GM18861 (cell line): ENCODE measurements around the gene GTF3C1.

ENCODE experiments used
- ATAC-seq: cut with Tn5 transposase; IDR thresholded peaks from one replicate; pipeline ENCODE4 v1.9.1; 2021; ENCODE audit not compliant: unreplicated experiment

GTF3C1 gene

DNA sequence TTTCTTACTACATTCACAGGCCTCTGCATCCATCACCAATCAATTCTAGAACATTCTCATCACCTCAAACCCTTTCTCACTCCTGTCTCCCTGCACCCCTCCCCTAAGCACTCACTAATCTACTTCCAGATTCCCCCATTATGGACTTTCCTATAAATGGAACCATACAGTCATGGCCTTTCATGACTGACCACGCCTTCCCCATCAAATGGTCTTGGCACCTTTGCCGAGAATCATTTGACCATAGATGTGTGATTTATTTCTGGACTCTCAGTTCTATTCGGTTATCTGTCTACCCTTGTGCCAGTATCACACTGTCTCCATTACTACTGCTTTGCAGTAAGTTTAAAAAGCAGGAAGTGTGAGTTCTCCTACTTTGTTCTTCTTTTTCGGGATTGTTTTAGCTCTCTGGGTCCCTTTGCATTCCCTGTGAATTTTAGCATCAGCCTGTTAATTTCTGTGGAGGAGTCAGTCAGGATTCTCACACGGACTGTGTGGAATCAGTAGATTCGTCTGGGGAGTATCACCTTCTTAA is 27.5 kb downstream of the GTF3C1 start:
- no peak for ATAC-seq

DNA sequence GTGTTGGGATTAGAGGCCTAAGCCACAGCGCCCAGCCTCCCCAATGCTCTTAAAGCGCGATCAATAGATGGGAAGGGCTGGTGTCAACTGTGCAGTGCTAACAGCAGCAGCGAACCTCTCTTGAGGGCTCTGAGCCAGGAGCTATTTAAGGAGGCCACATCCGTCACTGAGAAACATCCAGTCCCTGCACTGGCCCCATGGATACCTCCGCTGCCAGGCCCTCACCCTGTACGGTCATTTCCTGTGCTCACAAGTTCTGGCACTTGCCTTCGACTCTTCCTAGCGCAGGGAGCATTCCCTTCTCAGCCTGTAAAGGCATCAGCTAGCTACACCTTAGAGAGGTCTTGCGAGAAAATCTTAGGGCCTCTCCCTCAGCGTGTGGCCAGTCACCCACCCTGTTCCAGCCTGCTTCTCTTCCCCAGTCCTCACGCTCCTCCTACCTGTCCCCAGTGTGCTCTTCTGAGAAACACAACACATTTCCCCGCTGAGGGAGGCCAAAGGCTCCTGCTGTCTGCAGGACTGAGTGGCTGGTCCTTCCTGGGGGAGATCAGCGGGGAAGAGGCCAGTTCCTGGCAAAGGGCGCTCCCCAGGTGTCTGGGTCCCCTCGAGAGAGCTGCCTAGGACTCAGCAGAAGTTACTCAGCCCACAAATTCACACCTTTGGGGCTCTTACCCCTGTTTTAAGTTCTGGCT is 28.6 kb downstream of the GTF3C1 start:
- ATAC-seq, result no peak

DNA sequence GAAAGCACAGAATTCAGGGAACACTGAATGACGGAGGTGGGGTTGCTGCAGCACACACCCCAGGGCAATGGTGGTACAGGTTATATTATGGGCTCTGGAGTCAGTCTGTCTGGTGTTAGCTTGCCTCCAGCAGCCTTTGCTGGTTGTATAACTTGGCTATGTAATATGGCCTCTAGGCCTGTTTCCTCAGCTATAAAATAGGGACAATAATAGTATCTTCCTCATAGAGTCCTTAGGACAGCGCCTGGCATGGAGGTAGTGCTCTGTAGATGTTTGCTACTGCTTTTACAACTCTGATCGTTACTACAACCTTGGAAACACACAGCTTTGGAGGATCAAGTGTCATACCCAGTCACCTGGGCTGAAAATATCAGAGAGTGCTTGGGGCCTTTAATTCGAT is 31.5 kb downstream of the GTF3C1 start:
- ATAC-seq, result no peak

DNA sequence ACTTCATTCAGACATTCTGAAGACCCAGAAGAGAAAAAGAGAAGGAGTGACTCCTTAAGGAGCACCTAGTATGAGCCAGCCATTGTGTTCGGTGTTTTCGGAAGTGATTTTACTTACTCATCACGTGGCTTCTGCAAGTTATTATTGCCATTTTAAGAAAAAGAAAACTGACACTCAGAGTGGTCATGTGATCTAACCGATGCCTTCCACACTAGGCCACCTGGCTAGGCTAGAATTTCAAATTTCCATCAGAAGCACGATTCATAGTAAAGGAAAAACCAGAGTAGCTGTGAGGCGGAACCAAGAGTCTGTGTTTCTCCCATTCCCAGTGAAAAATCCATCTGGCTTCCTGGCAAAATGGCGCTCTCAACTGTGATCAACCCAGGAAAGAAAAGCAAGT is 32.0 kb downstream of the GTF3C1 start:
- ATAC-seq, result no peak

DNA sequence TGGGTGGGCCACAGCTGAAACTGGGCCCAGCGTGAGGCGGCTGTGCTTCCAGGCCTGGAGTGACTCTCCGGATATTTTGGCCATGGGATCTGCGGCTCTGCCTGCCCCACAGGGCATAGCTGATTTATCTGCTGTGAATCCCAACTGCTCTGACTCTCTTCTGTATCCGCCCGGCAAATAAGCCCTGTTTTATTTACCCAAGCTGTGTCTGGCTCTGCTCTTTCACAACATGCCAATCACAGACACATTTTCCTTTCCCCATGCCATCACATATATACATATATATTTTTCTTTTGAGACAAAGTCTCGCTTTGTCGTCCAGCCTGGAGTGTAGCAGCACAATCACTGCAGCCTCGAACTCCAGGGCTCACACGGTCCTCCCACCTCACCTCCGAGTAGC is 33.3 kb downstream of the GTF3C1 start:
- no peak for ATAC-seq

DNA sequence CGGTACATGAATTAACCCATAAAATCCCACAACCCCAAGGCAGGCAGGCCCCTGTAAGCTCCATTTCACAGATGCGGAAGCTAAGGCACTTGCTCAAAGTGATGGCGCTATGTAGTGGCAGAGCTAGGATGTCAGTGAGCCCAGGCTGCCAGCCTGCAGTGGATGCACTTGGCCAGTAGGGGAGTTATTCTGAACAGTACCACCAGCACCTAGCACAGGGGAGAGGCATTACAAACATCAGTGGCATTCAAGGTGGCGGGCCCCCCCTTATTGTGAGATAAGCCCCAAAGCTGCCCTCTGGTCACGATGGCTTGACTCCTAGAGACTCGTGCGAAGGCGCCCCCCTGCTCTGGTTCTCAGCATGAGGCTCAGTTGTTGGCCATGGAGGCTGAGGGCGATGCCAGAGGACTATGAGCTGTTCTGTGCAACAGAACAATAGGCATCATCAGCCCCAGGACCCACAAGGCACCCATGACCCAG is 33.8 kb downstream of the GTF3C1 start:
- no peak for ATAC-seq

DNA sequence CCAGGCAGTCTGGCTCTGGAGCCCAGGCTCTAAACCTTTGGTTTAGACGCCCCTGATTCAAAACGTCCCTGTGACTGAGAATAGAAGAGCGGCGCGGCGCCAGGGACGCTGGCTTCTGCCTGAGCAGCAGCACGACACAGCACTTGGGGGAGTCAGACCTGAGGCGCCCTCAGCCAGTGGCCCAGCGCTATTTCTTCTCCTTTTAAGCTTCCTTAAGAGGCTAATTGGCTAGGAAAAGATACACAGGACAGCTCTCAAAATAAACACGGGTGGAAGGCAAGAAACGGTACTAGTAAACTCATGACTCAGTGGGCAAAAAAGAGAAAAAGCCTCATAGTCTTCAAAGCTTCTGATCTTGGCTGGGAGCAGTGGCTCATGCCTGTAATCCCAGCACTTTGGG is 34.9 kb downstream of the GTF3C1 start:
- no peak for ATAC-seq

DNA sequence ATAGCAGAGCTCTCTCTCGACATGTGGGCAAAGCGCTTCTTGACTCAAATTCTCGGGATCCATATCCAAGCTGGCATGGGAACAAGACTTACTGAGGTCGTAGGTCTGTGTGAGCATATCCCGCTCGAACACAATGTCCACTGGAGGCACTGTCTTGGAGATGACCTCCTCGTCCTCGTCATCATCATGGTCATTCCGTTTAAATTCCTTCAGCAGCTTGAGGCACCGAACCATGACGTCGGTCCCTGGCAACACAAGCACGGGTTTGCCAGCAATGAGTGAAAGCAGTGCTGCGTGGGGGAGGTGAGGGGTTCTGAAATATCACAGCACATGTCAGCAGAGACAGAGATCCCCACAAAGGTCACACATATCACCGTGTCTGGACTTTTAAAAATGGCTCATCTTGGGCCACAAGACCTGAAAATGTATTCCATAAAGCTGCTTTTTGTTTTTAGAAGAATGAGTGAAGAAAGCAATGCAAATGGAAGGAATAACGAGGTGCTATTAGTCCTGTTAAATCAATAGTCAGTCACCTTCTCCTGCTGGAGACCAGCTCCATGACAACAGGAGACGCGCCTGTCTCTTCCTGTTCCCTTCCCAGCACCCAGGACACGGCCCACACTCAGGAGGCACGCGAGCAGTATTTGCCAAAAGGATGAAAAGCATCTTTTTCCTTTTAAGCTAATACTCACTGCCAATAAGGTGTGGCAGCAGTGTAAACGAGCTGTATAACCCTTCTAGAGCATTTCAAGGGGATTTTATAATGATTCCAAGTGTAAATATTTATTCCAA is 37.9 kb downstream of the GTF3C1 start:
- ATAC-seq, result no peak

DNA sequence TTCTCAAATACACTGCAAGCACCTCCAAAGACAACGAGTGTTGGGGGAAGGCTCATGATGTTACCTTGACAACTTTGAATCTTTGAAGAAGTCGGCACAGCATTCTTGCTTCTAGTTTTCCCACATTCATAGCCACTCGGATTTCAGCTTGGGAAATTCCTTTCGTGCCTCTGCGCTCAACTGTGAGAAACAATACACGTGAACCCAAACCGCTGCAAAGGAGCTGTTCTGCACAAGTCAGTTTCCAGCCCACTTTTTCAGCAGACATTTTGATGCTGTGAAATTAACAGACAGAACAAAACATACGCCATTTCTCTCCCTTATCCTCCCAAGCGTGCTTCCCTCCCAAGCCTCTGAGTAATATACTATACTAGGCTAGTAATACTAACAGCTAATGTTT is 41.2 kb downstream of the GTF3C1 start:
- ATAC-seq, result no peak

DNA sequence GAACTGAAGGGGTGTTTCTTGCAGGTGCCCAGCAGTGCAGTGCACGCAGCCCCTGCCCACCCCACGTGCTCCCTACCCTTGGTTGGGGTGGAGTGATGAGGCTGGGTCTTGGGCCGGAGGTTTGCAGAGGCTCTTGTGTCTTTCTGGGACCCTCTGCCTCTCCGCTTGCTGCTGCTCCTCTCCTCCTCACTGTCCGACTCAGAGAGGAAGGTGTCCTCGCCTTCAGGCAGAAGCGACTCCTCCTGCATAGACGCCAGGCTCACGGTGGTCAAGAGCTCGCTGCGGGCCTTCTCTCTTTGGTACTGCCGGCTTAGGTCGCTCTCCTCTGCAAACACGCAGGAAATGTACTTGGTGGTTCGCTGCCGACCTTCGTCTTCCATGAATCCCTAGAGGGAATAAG is 42.9 kb downstream of the GTF3C1 start:
- ATAC-seq, result no peak

DNA sequence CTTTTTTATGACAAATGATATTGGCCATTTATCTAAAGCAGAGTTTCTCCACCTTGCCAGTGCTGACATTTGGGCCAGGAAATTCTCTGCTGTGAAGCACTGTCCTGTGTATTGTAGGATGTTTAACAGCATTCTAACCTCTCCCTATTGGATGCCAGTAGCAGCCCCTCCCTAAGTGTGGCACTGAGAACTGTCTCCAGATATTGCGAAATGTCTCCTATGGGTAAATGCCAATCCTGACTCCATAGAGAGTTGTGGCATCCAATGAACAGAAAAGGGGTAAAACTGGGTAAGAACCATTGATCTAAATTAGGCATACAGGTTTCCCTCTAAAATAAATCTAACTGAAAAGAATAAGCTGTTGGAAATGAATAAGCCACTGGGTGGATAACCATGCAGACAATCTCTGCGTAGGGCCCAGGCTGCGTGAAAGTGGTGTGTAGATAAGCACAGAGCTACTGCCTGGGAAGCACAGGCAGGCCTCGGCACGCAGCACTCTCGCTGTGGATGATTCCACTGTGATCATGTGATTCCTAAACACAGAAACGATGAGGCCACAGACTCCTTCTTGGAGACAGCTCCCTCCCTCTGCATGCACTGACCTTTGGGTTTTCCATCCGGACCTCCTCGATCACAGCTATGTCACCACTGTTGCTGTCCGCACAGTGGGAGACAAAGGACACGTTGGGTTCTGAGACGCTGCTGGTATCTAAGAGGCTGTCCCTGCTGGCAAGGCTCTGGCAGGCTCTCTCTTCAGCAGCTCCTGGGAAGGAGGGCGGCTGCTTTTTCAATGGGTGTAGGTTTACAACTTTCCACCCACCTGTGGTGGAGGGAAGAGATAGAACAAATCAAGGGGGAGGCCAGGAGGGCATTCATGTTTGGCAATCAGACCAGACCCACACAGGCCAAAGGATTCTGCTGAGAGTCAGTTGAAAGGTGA is 44.1 kb downstream of the GTF3C1 start:
- ATAC-seq, result no peak

DNA sequence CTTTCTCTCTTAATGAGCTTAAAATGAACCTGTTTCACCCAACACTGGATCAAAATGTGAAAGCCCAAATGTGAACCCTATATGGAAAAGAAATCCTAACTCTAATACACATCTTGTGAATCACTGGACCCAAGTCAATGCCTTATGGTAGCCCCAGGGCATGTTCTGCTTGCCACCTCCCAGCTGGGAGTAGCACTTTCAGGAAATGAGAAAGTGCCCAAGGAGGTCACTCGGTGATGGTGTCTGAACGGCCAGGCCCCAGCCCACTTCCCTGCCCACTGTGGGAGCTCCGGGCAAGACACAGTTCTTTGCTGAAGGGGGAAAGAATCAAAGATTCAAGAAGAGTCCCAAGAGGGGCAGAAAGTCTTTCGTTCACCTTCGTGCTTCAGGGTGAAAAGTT is 46.1 kb downstream of the GTF3C1 start:
- no peak for ATAC-seq

DNA sequence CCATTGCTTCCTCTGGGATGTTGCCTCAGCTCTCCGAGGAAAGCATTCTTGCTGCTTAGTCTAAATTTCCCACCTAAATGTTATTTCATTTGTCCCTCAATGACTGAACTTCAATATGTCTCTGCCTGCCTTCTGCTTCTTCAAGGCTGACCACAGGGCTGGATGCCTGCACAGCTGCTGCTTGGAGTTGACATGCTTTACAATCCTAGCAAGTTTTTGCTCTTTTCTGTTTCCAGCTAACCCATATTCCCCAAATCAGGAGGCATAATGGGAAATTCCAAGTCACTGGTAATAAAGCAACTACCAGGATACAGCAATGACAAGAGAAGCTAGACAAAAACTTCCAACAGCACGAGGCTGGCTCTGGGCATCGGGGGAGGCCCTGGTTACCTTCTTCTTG is 48.9 kb downstream of the GTF3C1 start:
- no peak for ATAC-seq

DNA sequence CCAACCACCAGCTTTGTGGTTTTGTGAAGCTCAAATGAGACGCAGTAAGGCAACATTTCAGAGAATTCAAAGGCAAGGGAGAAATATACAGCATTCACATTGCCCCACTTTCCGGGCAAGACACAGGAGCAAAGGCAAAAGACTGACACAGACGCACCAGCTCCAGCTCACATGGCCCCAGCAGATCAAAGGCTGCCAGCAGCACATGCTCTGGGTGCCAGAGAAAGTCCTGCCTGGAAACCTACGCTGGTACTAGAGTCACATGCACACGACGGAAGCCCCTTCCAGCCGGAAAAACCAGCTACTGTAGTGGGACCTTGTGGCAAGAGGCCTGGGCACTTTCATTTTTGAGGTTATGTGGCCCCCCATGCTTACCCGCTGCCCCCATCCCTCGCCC is 50.1 kb downstream of the GTF3C1 start:
- ATAC-seq, result no peak

DNA sequence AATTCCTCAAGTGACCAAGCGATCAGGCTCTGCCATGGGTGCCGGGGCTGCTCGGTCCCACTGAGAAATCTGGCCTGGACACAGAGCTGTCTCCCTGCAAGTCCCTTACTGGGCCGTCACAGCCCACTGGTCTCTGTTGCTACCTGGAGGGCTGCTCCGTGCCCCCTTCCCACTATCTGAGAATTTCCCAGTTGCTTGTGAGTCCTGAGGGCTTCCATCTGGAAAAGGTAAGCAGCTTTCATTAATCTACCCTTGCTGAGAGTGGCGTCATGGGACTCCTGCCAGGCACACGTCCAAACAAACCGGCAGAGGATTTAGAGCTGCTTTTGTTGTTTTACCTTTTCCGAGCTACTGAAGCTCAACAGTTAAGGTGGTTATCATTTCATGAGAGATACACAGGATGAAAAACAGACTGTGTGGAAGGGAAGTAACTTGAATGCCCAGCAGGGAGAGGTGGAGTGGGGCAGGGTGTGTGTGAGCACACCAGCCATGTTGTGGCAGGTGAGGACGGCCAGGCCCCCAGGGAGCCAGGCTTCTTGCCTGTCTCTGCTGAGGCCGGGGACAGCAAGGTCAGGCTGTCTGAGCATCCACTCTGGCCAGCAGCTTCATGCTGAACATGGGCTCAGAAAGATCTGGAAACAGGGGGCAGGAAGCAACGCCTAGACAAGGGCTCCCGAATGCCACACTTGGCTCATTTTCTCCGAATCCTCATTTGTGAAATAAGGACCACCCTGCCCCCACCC is 50.6 kb downstream of the GTF3C1 start:
- ATAC-seq, result no peak

DNA sequence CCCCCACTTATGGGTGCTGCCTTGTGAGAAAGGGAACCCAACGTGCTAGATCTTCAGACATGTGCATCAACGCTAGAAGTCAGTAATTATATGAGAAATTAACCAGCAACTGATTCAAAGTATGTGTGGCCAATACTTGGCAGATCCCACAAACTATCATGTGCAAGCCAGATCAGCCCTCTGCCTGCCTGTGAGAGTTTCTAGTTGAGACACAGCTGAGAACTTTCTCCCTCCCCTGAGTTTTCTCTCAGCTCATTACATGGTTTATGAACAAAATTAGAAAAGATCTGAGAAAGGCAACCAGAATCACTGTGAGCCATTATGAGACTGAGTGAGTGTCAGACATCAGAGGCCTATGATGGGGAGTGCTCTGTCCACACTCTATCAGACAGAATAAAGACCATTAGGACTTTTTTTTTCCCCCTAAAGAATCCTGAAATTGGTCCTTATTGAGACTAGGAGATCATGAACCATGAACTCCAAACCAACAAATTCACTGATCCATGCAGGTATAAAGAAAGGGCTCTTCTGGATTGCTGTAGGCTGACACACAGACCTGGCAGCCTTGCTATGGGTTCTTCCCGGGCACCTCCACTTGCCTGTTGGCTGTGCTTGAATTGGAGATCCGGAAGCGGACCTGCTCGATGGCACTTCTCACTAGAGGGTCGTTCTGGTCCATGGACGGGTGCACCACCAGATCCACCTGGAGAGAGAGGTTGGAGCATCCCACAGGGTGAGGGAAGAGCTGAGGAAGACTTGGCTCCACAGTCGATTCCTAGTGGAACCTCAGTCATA is 51.5 kb downstream of the GTF3C1 start:
- ATAC-seq, result no peak

DNA sequence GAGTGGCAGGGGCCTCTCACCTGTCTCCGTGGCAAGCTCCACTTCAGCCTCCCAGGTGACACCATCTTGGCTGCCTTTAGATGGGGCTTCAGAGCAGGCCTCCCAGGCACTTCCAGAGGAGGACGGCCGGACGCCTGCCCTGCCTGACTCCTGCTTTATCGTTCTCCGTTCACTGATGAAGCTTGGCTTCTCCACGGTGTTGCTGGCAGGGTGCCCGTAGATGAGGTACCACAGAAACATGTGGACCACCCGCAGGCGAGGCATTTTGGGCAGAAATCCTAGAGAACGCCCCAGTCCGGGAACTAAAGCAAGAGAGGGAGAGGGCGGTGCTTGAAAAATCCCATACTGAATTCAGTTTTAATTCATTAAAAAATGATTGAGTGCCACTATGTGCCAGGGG is 54.5 kb downstream of the GTF3C1 start:
- ATAC-seq, result no peak

DNA sequence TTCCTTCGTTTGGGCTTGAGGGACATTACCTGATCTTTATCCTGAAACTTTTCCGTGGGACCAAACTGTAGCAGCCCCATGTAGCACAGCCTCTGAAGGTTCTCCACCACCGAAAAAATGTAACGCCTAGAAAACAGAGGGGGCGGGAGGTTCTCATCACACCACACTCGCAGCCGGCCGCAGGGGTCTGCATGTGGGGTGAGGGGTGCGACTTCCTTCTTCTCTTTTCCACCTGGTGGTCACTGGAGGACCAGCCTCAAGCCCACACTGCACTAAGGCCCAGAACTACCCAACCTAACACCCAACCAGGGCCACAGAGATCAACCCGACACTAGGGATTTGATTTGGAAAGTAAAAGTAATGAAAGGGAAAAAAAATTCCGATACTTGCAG is 57.1 kb downstream of the GTF3C1 start:
- no peak for ATAC-seq

DNA sequence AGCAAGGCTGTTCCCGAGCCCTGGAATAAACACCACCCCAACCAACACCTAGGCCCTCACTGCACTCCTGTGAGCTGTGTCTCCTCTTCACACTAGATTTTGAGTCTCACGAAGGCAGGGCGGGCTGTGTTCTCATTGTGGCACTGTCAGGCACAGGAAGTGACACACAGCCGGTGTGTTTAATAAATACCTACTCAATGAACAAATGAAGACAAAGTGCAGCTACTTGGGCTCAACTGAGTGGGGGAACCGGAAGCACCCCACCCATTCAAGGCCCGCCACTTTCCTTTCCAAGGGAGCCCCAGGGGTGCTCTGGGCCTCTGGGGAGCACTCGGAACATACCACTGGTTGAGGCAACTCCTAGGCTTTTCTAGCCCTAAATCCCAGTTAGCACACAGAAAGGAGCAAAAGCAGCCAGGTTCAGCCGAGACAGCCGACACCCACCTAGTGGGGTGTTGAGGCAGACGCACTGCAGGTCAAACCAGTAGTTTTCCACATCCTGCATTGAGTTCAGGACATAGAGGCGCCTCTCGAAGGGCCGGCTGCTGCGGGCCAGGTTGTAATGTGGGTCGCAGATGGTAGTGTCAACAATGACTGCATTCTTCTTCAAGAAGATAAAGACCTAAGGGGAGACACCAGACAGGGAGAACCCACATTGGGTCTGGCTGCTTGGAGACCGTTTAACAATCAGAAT is 57.7 kb downstream of the GTF3C1 start:
- no peak for ATAC-seq
